HG02678 (cell line): Measurements from ENCODE around the gene B4GALT5.
A peak's percentile ranks its signal among the peaks of the same experiment; 100 is the strongest.
"Not testable (repeated sequence)": the region's sequence is repeated elsewhere in the genome, so short reads cannot be mapped to it uniquely, and the experiment has no call there.

Source experiments
- ATAC-seq: cut with Tn5 transposase; IDR thresholded peaks from one replicate; pipeline ENCODE4 v1.9.1; 2021; ENCODE audit warnings: mild to moderate bottlenecking, moderate library complexity; ENCODE audit not compliant: unreplicated experiment

B4GALT5 gene

GRCh38 chr20:49611539-49612126 lies 102.0 kb downstream of the B4GALT5 start:
- not testable (repeated sequence) for ATAC-seq

- ATAC-seq: peak; percentile 65
Observed at GRCh38 chr20:49610691-49611538, 102.8 kb downstream of the B4GALT5 start.

GRCh38 chr20:49608752-49609670 lies 104.7 kb downstream of the B4GALT5 start:
- no peak for ATAC-seq

- no peak for ATAC-seq
Observed at GRCh38 chr20:49607568-49607967, 106.1 kb downstream of the B4GALT5 start.

GRCh38 chr20:49603209-49603627 lies 110.5 kb downstream of the B4GALT5 start:
- no peak for ATAC-seq

- ATAC-seq: no peak
Observed at GRCh38 chr20:49602345-49603208, 111.1 kb downstream of the B4GALT5 start.

- no peak for ATAC-seq
Observed at GRCh38 chr20:49601153-49601924, 112.3 kb downstream of the B4GALT5 start.

GRCh38 chr20:49599746-49600113 lies 113.9 kb downstream of the B4GALT5 start:
- no peak for ATAC-seq

- no peak for ATAC-seq
Observed at GRCh38 chr20:49597825-49598395, 115.8 kb downstream of the B4GALT5 start.

GRCh38 chr20:49595811-49596561 lies 117.7 kb downstream of the B4GALT5 start:
- no peak for ATAC-seq

GRCh38 chr20:49595346-49595745 lies 118.3 kb downstream of the B4GALT5 start:
- ATAC-seq: no peak

- no peak for ATAC-seq
Observed at GRCh38 chr20:49594931-49595315, 118.8 kb downstream of the B4GALT5 start.

GRCh38 chr20:49594143-49594930 lies 119.3 kb downstream of the B4GALT5 start:
- no peak for ATAC-seq

GRCh38 chr20:49593466-49594142 lies 120.1 kb downstream of the B4GALT5 start:
- ATAC-seq: no peak

- no peak for ATAC-seq
Observed at GRCh38 chr20:49592120-49592519, 121.6 kb downstream of the B4GALT5 start.

- ATAC-seq: no peak
Observed at GRCh38 chr20:49591217-49591865, 122.3 kb downstream of the B4GALT5 start.
